ENCODE data around the gene RBP2. TPM values are rescaled to one million over a fixed set of nuclear protein-coding genes. Genes with fewer than 3 reads are reported as not detected.

RBP2 gene
- total and polyA plus RNA-seq, 4 donors: 0.79 TPM; not detected in 3

DNA sequence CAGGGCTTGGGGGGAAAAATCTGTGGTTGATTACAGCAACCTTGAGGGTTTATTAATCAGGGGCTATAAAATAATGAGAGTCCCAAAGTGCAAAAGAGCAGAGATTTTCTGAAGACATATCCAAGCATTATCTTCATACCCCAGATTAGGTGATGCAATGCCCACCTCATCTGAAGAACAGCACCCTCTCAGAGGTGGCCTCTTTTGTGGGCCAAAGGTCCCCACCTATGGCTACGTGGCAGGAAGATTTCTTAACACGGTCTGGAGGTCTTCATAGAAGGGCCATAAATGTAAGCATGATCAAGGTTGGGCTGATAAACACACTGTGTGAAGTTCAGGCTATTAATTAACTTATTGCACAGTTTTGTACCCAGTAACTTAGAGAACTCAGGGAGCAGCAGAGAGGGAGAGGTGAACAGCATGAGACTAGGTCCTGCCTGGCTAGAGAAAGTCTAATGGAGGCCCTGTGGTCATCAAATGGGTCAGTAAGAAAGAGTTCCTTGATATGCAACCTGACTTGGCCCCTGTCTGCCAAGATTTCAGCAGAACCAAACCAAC is 29.6 kb upstream of the RBP2 start:
- no peak overlapping the region for H3K9ac ChIP-seq (ENCODE audit: low read depth in 1 of 2, low read length in 2 of 2)
- no peaks in the 10 kb centered on the region for H3K36me3 ChIP-seq (ENCODE audit: control insufficient read depth in 4 of 4, insufficient read depth in 3 of 4, low read depth in 1 of 4, low read length in 3 of 4)
- H3K4me3 ChIP-seq (ENCODE audit: low read depth in 1 of 3, low read length in 3 of 3): no peak overlapping the region
- TF ChIP-seq JUND (IDR thresholded peaks at IDR 0.05) (no peak), GABPA (IDR thresholded peaks at IDR 0.05 in 1 of 2, conservative IDR thresholded peaks at IDR 0.05 in 1 of 2) (no peak), HNF4G (IDR thresholded peaks at IDR 0.05) (no peak)
- TF ChIP-seq, protein P1, sequence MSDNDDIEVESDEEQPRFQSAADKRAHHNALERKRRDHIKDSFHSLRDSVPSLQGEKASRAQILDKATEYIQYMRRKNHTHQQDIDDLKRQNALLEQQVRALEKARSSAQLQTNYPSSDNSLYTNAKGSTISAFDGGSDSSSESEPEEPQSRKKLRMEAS (IDR thresholded peaks at IDR 0.05): no peak
- no peak for DNase-seq (ENCODE audit: low spot score)
- no peaks in the 10 kb centered on the region for H3K27me3 ChIP-seq (ENCODE audit: control insufficient read depth in 4 of 4, insufficient read depth in 4 of 4, low read length in 3 of 4)
- 80% methylated on average over 2 of the region's 2 CpGs for WGBS
- no peaks in the 10 kb centered on the region for H3K9me3 ChIP-seq (ENCODE audit: control insufficient read depth in 4 of 4, low read length in 3 of 4)
- no peaks in the 10 kb centered on the region for H3K4me1 ChIP-seq (ENCODE audit: control insufficient read depth in 4 of 4, insufficient read depth in 4 of 4, low read length in 3 of 4)
- no peak overlapping the region for H3K27ac ChIP-seq (ENCODE audit: low read depth in 1 of 2, low read length in 2 of 2)

DNA sequence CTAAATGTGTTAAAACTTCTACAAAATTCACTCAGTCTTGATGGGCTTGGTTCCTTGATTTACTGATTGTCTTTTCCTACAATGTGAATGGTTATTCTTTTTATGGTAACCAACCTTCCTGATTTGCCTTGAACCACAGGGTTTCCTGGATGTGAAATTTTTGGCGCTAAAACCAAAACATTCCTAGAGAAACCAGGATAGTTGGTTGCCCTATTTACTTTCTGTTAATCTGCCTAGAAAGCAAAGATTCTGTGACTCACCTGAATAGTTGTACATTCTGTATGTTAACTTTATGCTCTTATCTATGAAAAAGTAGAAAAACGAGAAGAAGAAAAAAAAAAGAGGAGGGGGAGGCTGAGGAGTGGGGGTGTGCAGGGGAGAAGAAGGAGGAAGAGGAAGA is 23.2 kb upstream of the RBP2 start:
- H3K9me3 ChIP-seq (ENCODE audit: control insufficient read depth in 4 of 4, low read length in 3 of 4): no peaks in the 10 kb centered on the region
- no peak overlapping the region for H3K27ac ChIP-seq (ENCODE audit: low read depth in 1 of 2, low read length in 2 of 2)
- H3K4me3 ChIP-seq (ENCODE audit: low read depth in 1 of 3, low read length in 3 of 3): no peak overlapping the region
- no peaks in the 10 kb centered on the region for H3K4me1 ChIP-seq (ENCODE audit: control insufficient read depth in 4 of 4, insufficient read depth in 4 of 4, low read length in 3 of 4)
- 89% methylated on average over 2 of the region's 2 CpGs for WGBS
- no peak for DNase-seq (ENCODE audit: low spot score)
- H3K36me3 ChIP-seq (ENCODE audit: control insufficient read depth in 4 of 4, insufficient read depth in 3 of 4, low read depth in 1 of 4, low read length in 3 of 4): peaks cover 0 to under 1% (median 0%) of the 10 kb centered on the region in 4 donors
- H3K27me3 ChIP-seq (ENCODE audit: control insufficient read depth in 4 of 4, insufficient read depth in 4 of 4, low read length in 3 of 4): no peaks in the 10 kb centered on the region
- H3K9ac ChIP-seq (ENCODE audit: low read depth in 1 of 2, low read length in 2 of 2): no peak overlapping the region
- no peak for TF ChIP-seq YY1 (IDR thresholded peaks at IDR 0.05)
- no peak for TF ChIP-seq TAF1 (conservative IDR thresholded peaks at IDR 0.05)
- TF ChIP-seq EGR1 (IDR thresholded peaks at IDR 0.05; ENCODE audit: low read depth in 2 of 2): no peak
- TF ChIP-seq JUND (IDR thresholded peaks at IDR 0.05): no peak
- TF ChIP-seq, protein P2, sequence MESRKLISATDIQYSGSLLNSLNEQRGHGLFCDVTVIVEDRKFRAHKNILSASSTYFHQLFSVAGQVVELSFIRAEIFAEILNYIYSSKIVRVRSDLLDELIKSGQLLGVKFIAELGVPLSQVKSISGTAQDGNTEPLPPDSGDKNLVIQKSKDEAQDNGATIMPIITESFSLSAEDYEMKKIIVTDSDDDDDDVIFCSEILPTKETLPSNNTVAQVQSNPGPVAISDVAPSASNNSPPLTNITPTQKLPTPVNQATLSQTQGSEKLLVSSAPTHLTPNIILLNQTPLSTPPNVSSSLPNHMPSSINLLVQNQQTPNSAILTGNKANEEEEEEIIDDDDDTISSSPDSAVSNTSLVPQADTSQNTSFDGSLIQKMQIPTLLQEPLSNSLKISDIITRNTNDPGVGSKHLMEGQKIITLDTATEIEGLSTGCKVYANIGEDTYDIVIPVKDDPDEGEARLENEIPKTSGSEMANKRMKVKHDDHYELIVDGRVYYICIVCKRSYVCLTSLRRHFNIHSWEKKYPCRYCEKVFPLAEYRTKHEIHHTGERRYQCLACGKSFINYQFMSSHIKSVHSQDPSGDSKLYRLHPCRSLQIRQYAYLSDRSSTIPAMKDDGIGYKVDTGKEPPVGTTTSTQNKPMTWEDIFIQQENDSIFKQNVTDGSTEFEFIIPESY (IDR thresholded peaks at IDR 0.05): no peak
- no peak for TF ChIP-seq NR2F2 (IDR thresholded peaks at IDR 0.05)
- no peak for TF ChIP-seq SP1 (IDR thresholded peaks at IDR 0.05)
- no peak for TF ChIP-seq RAD21 (IDR thresholded peaks at IDR 0.05)
- no peak for TF ChIP-seq FOXA1 (IDR thresholded peaks at IDR 0.05)
- TF ChIP-seq FOXA2 (IDR thresholded peaks at IDR 0.05): no peak
- TF ChIP-seq, protein P1 (IDR thresholded peaks at IDR 0.05): no peak
- TF ChIP-seq, protein P3, sequence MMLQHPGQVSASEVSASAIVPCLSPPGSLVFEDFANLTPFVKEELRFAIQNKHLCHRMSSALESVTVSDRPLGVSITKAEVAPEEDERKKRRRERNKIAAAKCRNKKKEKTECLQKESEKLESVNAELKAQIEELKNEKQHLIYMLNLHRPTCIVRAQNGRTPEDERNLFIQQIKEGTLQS (IDR thresholded peaks at IDR 0.05): no peak
- TF ChIP-seq HNF4A (conservative IDR thresholded peaks at IDR 0.05): no peak
- TF ChIP-seq, protein P4, sequence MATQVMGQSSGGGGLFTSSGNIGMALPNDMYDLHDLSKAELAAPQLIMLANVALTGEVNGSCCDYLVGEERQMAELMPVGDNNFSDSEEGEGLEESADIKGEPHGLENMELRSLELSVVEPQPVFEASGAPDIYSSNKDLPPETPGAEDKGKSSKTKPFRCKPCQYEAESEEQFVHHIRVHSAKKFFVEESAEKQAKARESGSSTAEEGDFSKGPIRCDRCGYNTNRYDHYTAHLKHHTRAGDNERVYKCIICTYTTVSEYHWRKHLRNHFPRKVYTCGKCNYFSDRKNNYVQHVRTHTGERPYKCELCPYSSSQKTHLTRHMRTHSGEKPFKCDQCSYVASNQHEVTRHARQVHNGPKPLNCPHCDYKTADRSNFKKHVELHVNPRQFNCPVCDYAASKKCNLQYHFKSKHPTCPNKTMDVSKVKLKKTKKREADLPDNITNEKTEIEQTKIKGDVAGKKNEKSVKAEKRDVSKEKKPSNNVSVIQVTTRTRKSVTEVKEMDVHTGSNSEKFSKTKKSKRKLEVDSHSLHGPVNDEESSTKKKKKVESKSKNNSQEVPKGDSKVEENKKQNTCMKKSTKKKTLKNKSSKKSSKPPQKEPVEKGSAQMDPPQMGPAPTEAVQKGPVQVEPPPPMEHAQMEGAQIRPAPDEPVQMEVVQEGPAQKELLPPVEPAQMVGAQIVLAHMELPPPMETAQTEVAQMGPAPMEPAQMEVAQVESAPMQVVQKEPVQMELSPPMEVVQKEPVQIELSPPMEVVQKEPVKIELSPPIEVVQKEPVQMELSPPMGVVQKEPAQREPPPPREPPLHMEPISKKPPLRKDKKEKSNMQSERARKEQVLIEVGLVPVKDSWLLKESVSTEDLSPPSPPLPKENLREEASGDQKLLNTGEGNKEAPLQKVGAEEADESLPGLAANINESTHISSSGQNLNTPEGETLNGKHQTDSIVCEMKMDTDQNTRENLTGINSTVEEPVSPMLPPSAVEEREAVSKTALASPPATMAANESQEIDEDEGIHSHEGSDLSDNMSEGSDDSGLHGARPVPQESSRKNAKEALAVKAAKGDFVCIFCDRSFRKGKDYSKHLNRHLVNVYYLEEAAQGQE (IDR thresholded peaks at IDR 0.05): no peak
- no peak for TF ChIP-seq RXRA (IDR thresholded peaks at IDR 0.05)
- TF ChIP-seq HNF4G (IDR thresholded peaks at IDR 0.05): no peak
